ENCODE data around the gene ZNF516.

Gene ZNF516

DNA sequence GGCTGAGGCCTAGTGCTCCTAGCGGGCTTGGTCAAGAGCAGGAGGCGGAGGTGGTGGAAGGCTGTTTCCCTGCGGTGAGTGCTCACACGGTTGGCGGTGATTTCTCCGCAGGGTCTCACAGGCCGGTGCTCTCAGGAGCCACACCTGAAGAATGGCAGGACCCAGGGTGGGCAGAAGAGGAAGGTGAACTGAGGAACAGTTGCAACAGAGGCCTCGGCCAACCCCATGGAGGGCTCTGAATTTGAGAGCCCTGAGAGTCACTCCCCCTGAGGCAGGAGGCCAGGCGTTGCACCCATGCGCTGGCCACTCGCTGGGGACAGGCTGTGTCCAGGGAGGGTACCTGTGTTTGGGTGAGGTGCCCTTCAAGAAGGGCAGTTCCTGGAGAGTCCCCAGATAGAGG is 35.3 kb upstream of the ZNF516 start:
- no peak for TF ChIP-seq NFIC (IDR thresholded peaks at IDR 0.05)

GRCh38 chr18:76529433-76529811 is 34.4 kb upstream of the ZNF516 start:
- no peak for TF ChIP-seq EP300 (IDR thresholded peaks at IDR 0.05; ENCODE audit: borderline replicate concordance)
- no peak for TF ChIP-seq TAF1 (IDR thresholded peaks at IDR 0.05; ENCODE audit: low read depth)
- no peak for TF ChIP-seq TCF12 (IDR thresholded peaks at IDR 0.05; ENCODE audit: low read depth)

- no peak for TF ChIP-seq FOXM1 (IDR thresholded peaks at IDR 0.05; ENCODE audit: borderline replicate concordance, low read depth)
- TF ChIP-seq NFIC (IDR thresholded peaks at IDR 0.05), result no peak
- TF ChIP-seq ZBTB7A (IDR thresholded peaks at IDR 0.05; ENCODE audit: low read depth), result peak; percentile 94
- TF ChIP-seq RAD21 (IDR thresholded peaks at IDR 0.05; ENCODE audit: low read depth), result 0 out of 2 replicates have a peak, but pooled peaks have one; percentile 10
Measured at GRCh38 chr18:76528477-76529432, 33.7 kb upstream of the ZNF516 start.

DNA sequence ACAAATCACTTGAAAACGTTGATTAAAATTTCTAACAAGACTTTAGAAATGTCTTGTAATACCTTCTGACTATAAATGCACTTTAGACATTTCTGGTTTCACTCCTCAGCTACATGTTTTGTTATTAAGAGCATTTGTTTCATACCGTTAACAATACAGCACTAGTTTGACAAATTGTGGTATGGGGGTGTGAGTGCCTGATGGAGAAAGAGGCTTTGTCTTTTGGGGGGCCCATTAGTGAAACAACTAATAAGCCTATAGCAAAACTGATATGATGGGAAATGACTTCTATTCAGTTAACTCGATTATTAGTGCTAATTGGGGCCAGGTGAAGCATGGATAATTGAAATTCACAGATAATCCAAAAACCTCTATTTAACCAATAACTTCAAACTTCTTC is 30.9 kb upstream of the ZNF516 start:
- no peak for TF ChIP-seq MAX (IDR thresholded peaks at IDR 0.05)
- TF ChIP-seq REST (IDR thresholded peaks at IDR 0.05; ENCODE audit: low read depth), result no peak
- no peak for TF ChIP-seq TCF12 (IDR thresholded peaks at IDR 0.05; ENCODE audit: low read depth)
- TF ChIP-seq NFIC (IDR thresholded peaks at IDR 0.05), result no peak
- no peak for TF ChIP-seq CREB1 (IDR thresholded peaks at IDR 0.05; ENCODE audit: low read depth)
- TF ChIP-seq EGR1 (IDR thresholded peaks at IDR 0.05), result no peak
- no peak for TF ChIP-seq TAF1 (IDR thresholded peaks at IDR 0.05; ENCODE audit: low read depth)
- no peak for TF ChIP-seq EP300 (IDR thresholded peaks at IDR 0.05; ENCODE audit: borderline replicate concordance)
- no peak for TF ChIP-seq YY1 (IDR thresholded peaks at IDR 0.05; ENCODE audit: low read depth)
- no peak for TF ChIP-seq CEBPB (IDR thresholded peaks at IDR 0.05)
- TF ChIP-seq TEAD4 (IDR thresholded peaks at IDR 0.05), result no peak
- no peak for TF ChIP-seq FOXM1 (IDR thresholded peaks at IDR 0.05; ENCODE audit: borderline replicate concordance, low read depth)
- no peak for TF ChIP-seq ZBTB7A (IDR thresholded peaks at IDR 0.05; ENCODE audit: low read depth)
- no peak for TF ChIP-seq RAD21 (IDR thresholded peaks at IDR 0.05; ENCODE audit: low read depth)
- TF ChIP-seq, protein P1, sequence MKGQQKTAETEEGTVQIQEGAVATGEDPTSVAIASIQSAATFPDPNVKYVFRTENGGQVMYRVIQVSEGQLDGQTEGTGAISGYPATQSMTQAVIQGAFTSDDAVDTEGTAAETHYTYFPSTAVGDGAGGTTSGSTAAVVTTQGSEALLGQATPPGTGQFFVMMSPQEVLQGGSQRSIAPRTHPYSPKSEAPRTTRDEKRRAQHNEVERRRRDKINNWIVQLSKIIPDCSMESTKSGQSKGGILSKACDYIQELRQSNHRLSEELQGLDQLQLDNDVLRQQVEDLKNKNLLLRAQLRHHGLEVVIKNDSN (IDR thresholded peaks at IDR 0.05), result no peak

DNA sequence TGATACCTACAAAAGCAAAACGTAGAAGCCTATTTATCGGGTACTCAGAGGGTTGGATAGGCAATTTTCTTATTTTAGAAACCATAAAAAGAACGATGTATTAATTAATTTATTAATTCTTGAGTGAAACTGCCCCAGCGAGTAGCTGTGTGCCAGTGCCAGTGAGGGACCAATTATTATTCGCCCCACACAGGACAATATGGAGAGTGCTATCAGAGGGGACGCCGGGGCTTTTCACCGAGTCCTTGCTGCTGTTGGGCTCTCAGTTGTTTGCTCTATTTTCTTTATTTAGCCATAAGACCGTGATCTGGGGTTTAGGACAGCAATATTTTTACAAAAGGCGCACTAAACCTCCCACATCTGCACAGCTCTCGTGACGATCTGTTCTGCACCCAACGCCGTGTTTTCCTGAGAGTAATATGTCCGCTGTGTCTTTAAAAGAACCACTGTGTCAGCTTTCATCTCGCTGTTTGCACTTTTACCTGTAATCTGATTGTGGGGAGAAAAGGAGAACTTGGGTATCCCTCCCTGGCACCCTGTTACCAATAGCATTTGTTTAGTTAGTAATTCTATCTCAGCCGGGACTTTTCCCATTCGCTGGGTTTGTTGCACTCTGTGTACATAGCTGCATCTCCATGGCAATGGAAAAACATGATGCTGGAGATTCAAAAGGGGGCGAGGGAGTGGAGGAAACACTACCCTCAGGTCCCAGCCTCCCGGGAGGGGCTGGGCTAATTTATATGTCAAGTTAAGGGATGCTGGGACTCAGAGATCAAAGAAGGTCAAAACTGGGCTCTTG is 30.1 kb upstream of the ZNF516 start:
- TF ChIP-seq YY1 (IDR thresholded peaks at IDR 0.05; ENCODE audit: low read depth), result 0 out of 2 replicates have a peak, but pooled peaks have one; percentile 24
- no peak for TF ChIP-seq RAD21 (IDR thresholded peaks at IDR 0.05; ENCODE audit: low read depth)
- no peak for TF ChIP-seq ZBTB7A (IDR thresholded peaks at IDR 0.05; ENCODE audit: low read depth)
- no peak for TF ChIP-seq NFIC (IDR thresholded peaks at IDR 0.05)

GRCh38 chr18:76524477-76524876 is 29.4 kb upstream of the ZNF516 start:
- TF ChIP-seq TAF1 (IDR thresholded peaks at IDR 0.05; ENCODE audit: low read depth) (no peak), EP300 (IDR thresholded peaks at IDR 0.05; ENCODE audit: borderline replicate concordance) (no peak)
- TF ChIP-seq, protein P1 (IDR thresholded peaks at IDR 0.05), result no peak

- TF ChIP-seq FOXM1 (IDR thresholded peaks at IDR 0.05; ENCODE audit: borderline replicate concordance, low read depth), result no peak
- TF ChIP-seq EGR1 (IDR thresholded peaks at IDR 0.05), result no peak
- TF ChIP-seq TEAD4 (IDR thresholded peaks at IDR 0.05), result no peak
- no peak for TF ChIP-seq TAF1 (IDR thresholded peaks at IDR 0.05; ENCODE audit: low read depth)
- no peak for TF ChIP-seq CEBPB (IDR thresholded peaks at IDR 0.05)
- TF ChIP-seq NFIC (IDR thresholded peaks at IDR 0.05), result no peak
- TF ChIP-seq TCF12 (IDR thresholded peaks at IDR 0.05; ENCODE audit: low read depth), result no peak
- no peak for TF ChIP-seq RAD21 (IDR thresholded peaks at IDR 0.05; ENCODE audit: low read depth)
- TF ChIP-seq REST (IDR thresholded peaks at IDR 0.05; ENCODE audit: low read depth), result no peak
Measured at GRCh38 chr18:76522551-76522950, 27.5 kb upstream of the ZNF516 start.
